ENCODE measurements around the gene LCN10. TPM values are rescaled to one million over a fixed set of nuclear protein-coding genes. Genes with fewer than 3 reads are reported as not detected.
"Not testable (repeated sequence)": the region's sequence is repeated elsewhere in the genome, so short reads cannot be mapped to it uniquely, and the experiment has no call there.

LCN10 gene
- total RNA-seq, 1 experiment from 2014 or later = not detected

GRCh38 chr9:136720251-136720897, 22.4 kb downstream of the LCN10 start:
- DNase-seq (ENCODE audit: low spot score) = no peak

GRCh38 chr9:136719195-136719880, 23.4 kb downstream of the LCN10 start:
- DNase-seq (ENCODE audit: low spot score) = no peak

- no peak for DNase-seq (ENCODE audit: low spot score)
Observed at GRCh38 chr9:136718345-136719194, 24.2 kb downstream of the LCN10 start.

- DNase-seq (ENCODE audit: low spot score) = no peak
Observed at GRCh38 chr9:136717399-136717798, 25.3 kb downstream of the LCN10 start.

- no peak for DNase-seq (ENCODE audit: low spot score)
Observed at GRCh38 chr9:136714893-136715274, 27.9 kb downstream of the LCN10 start.

GRCh38 chr9:136714096-136714892, 28.4 kb downstream of the LCN10 start:
- no peak for DNase-seq (ENCODE audit: low spot score)

GRCh38 chr9:136713550-136713949, 29.2 kb downstream of the LCN10 start:
- DNase-seq (ENCODE audit: low spot score) = no peak

GRCh38 chr9:136712690-136713544, 29.8 kb downstream of the LCN10 start:
- DNase-seq (ENCODE audit: low spot score) = no peak

GRCh38 chr9:136711751-136712689, 30.7 kb downstream of the LCN10 start, which contains the start of gene DIPK1B:
Gene DIPK1B, plus strand, starts transcription at chr9:136712572. Its CDS starts 94 bp downstream, at chr9:136712666.
- no peak for DNase-seq (ENCODE audit: low spot score)

- DNase-seq (ENCODE audit: low spot score) = not testable (repeated sequence)
Observed at GRCh38 chr9:136711219-136711648, 31.5 kb downstream of the LCN10 start.

- DNase-seq (ENCODE audit: low spot score) = no peak
Observed at GRCh38 chr9:136710543-136710942, 32.2 kb downstream of the LCN10 start.

- no peak for DNase-seq (ENCODE audit: low spot score)
Observed at GRCh38 chr9:136709454-136710109, 33.2 kb downstream of the LCN10 start.

GRCh38 chr9:136707849-136708517, 34.8 kb downstream of the LCN10 start:
- DNase-seq (ENCODE audit: low spot score) = no peak

GRCh38 chr9:136707011-136707410, 35.7 kb downstream of the LCN10 start:
- no peak for DNase-seq (ENCODE audit: low spot score)

- DNase-seq (ENCODE audit: low spot score) = no peak
Observed at GRCh38 chr9:136705564-136705963, 37.2 kb downstream of the LCN10 start.

GRCh38 chr9:136704741-136705140, 38.0 kb downstream of the LCN10 start:
- not testable (repeated sequence) for DNase-seq (ENCODE audit: low spot score)

GRCh38 chr9:136703276-136703860, 39.4 kb downstream of the LCN10 start:
- DNase-seq (ENCODE audit: low spot score) = no peak

GRCh38 chr9:136701668-136702053, 41.1 kb downstream of the LCN10 start:
- no peak for DNase-seq (ENCODE audit: low spot score)

Data from H4 (cell line).